ENCODE data around the gene PPP2R5D. TPM values are rescaled to one million over a fixed set of nuclear protein-coding genes. Genes with fewer than 3 reads are reported as not detected.

The PPP2R5D gene
- total RNA-seq, 1 experiment from 2014 or later, result 53.7 TPM

DNA sequence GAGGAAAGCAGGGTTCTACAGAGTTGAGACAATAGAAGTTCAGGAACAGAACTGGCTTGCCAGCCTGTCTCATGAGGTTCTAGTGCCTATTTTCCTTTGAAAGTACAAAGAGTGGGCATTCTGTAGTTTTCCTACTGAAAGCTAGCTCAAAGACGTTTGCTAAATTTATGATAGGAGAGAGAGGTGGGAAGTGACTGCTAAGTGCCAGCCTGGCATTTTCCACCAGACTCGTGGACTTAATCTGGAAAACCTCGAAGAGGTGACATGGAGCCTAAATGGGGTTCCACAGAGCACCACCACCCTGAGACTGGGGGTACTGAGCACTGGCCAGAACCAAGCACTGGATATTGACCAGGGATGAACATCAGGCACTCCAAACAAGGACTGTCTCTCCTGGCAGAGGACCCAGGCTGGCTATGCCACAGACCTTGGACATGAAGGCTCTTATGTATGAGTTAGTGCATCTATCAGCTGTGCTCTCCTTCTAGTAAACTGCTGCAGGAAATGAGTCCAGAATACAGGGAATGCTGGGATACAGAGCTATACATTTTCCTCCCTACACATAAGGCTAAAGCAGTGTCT lies 12.5 kb upstream of the PPP2R5D start:
- Histone ChIP-seq H3K9me2 (ENCODE audit: insufficient read depth) (no peaks in the 10 kb centered on the region), H3K27ac (peak overlapping the region; percentile 66), H3K4me1 (replicated peaks; ENCODE audit: insufficient read depth) (peaks cover 30% of the 10 kb centered on the region), H4K20me1 (ENCODE audit: insufficient read depth) (no peaks in the 10 kb centered on the region), H3K79me2 (ENCODE audit: low read depth) (peaks cover 7% of the 10 kb centered on the region), H3K4me3 (no peak overlapping the region), H2AFZ (no peak overlapping the region), H3K9me3 (ENCODE audit: insufficient read depth, low read depth) (no peaks in the 10 kb centered on the region), H3K27me3 (ENCODE audit: insufficient read depth, low read depth) (no peaks in the 10 kb centered on the region), H3K4me2 (no peak overlapping the region), H3K36me3 (ENCODE audit: low read depth) (peaks cover 6% of the 10 kb centered on the region; the same call in 1 of the 2 replicates), H3F3A (ENCODE audit: insufficient read depth, low read depth) (peaks cover 39% of the 10 kb centered on the region)
- BruUV-seq (replicated peaks), result no TSS peak
- no peak for TF ChIP-seq EZH2 (IDR thresholded peaks at IDR 0.05; ENCODE audit: low read depth)
- TF ChIP-seq CTCF (conservative IDR thresholded peaks at IDR 0.05), result no peak
- intact Hi-C loops (cut with micrococcal nuclease; ENCODE audit: unreplicated experiment), result no loop called here
- CTCF ChIA-PET, result no interaction called here
- no peak for DNase-seq
- POLR2A ChIA-PET (ENCODE audit: unreplicated experiment), result no interaction called here

DNA sequence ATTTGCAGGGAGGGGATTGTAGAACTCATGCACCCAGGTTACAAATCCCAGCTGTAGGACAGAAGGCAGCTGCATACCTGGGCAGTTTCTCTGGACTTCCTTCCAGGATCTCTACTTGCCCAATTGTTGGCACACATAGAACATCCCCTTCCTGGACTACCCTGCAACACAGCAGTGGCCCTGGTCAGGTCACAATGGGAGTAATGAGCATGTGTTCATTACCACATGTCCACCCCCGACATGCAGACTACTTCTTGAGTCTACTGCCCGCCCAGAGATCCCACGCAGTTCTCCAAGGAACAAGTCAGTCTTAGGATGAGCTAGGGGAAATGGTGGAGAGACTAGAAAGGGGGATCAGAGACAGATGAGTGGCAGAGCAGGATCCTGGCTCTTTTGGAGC lies 10.4 kb upstream of the PPP2R5D start:
- no peak overlapping the region for H2AFZ ChIP-seq
- H3K9me2 ChIP-seq (ENCODE audit: insufficient read depth), result no peaks in the 10 kb centered on the region
- TF ChIP-seq EZH2 (IDR thresholded peaks at IDR 0.05; ENCODE audit: low read depth), result no peak
- TF ChIP-seq CTCF (conservative IDR thresholded peaks at IDR 0.05), result no peak
- no peak overlapping the region for H3K27ac ChIP-seq
- no peaks in the 10 kb centered on the region for H3K9me3 ChIP-seq (ENCODE audit: insufficient read depth, low read depth)
- no peak overlapping the region for H3K4me3 ChIP-seq
- POLR2A ChIA-PET (ENCODE audit: unreplicated experiment), result interaction anchor here (0.5 kb wide), 1 partner anchor 33 kb away, joined by 6 read pairs; no protein-coding TSS in a partner anchor
- no TSS peak for BruUV-seq (replicated peaks)
- H3K27me3 ChIP-seq (ENCODE audit: insufficient read depth, low read depth), result no peaks in the 10 kb centered on the region
- H3K4me2 ChIP-seq, result no peak overlapping the region
- CTCF ChIA-PET, result no interaction called here
- peaks cover 45% of the 10 kb centered on the region for H3F3A ChIP-seq (ENCODE audit: insufficient read depth, low read depth)
- intact Hi-C loops (cut with micrococcal nuclease; ENCODE audit: unreplicated experiment), result no loop called here
- peaks cover 22% of the 10 kb centered on the region for H3K79me2 ChIP-seq (ENCODE audit: low read depth)
- H3K36me3 ChIP-seq (ENCODE audit: low read depth), result peaks cover 6% of the 10 kb centered on the region; the same call in 1 of the 2 replicates
- peaks cover 40% of the 10 kb centered on the region for H3K4me1 ChIP-seq (replicated peaks; ENCODE audit: insufficient read depth)
- no peak for DNase-seq
- no peaks in the 10 kb centered on the region for H4K20me1 ChIP-seq (ENCODE audit: insufficient read depth)

DNA sequence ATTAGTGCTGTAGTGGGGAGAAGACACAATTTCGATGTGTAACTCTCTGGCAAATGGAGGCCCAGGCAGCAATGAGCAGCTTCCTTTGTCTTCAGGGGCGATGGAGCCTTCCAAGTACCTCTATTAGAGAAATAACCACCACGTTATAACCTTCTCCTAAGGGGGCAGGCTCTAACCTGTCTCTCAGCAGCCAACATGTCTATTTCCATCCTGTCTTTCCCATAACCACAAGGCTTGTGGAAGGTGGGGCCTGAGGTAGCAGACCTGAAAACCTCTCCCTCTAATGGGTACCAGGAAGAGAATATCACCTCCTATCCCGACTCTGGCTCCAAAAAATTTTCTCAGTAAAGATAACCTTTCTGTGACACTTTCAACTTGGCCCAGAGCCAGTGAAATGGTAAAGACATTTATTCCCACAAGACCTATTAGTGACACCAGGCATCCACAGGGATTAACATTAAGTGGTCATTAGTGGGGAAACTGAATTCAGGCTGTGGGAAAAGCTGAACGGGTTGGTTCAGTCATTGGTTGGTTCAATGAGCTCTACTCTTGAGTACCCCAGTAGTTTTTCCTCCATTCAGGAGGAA lies 9.4 kb upstream of the PPP2R5D start:
- CTCF ChIA-PET, result interaction anchor here (0.6 kb wide), 1 partner anchor 90 kb away, joined by 5 read pairs; no protein-coding TSS in a partner anchor

More for the DNA sequence above, 9.4 kb upstream of the PPP2R5D start:
- intact Hi-C loops (cut with micrococcal nuclease; ENCODE audit: unreplicated experiment), result no loop called here
- POLR2A ChIA-PET (ENCODE audit: unreplicated experiment), result interaction anchor here (0.6 kb wide), 1 partner anchor 1150 kb away, joined by 3 read pairs; no protein-coding TSS in a partner anchor
- TF ChIP-seq EZH2 (IDR thresholded peaks at IDR 0.05; ENCODE audit: low read depth) (no peak), CTCF (conservative IDR thresholded peaks at IDR 0.05) (no peak)
- Histone ChIP-seq H3K36me3 (ENCODE audit: low read depth) (0 out of 2 replicates have a peak, but pooled peaks cover 6% of the 10 kb centered on the region), H2AFZ (no peak overlapping the region), H3K79me2 (ENCODE audit: low read depth) (peaks cover 22% of the 10 kb centered on the region), H3K4me1 (replicated peaks; ENCODE audit: insufficient read depth) (peaks cover 41% of the 10 kb centered on the region), H3K9me3 (ENCODE audit: insufficient read depth, low read depth) (no peaks in the 10 kb centered on the region), H3K4me2 (no peak overlapping the region), H3K9me2 (ENCODE audit: insufficient read depth) (no peaks in the 10 kb centered on the region), H4K20me1 (ENCODE audit: insufficient read depth) (no peaks in the 10 kb centered on the region), H3K27me3 (ENCODE audit: insufficient read depth, low read depth) (no peaks in the 10 kb centered on the region), H3F3A (ENCODE audit: insufficient read depth, low read depth) (peaks cover 54% of the 10 kb centered on the region), H3K27ac (no peak overlapping the region), H3K4me3 (no peak overlapping the region)
- no peak for DNase-seq
- BruUV-seq (replicated peaks), result no TSS peak

All from PC-9 (cell line).